Sigmoid colon (tissue), 7 donors: ENCODE measurements around the gene SLC17A7. TPM values are rescaled to one million over a fixed set of nuclear protein-coding genes. Genes with fewer than 3 reads are reported as not detected.

Experiments
- DNase-seq: peaks from one replicate; pipeline ENCODE4 v3.0.0-alpha.2; 2019
- H3K27ac ChIP-seq, 4 donors: fragments of 200-600 bp; sonication (generic); one replicate each; pipeline ENCODE4 v1.5.1; 2016 to 2019; ENCODE audit warnings: mild to moderate bottlenecking in 1 of 4
- H3K27me3 ChIP-seq, 3 donors: fragments of 200-600 bp; sonication (generic); one replicate each; pipeline ENCODE4 v1.5.1; 2019; ENCODE audit warnings: mild to moderate bottlenecking in 1 of 3
- H3K36me3 ChIP-seq, 4 donors: fragments of 200-600 bp; sonication (generic); one replicate each; pipeline ENCODE4 v1.5.1; 2016 to 2019
- H3K4me1 ChIP-seq, 4 donors: fragments of 200-600 bp; sonication (generic); one replicate each; pipeline ENCODE4 v1.5.1; 2017 to 2019
- H3K4me3 ChIP-seq, 4 donors: fragments of 200-600 bp; sonication (generic); one replicate each; pipeline ENCODE4 v1.5.1; 2017 to 2019; ENCODE audit warnings: mild to moderate bottlenecking in 2 of 4, moderate library complexity in 1 of 4
- H3K9me3 ChIP-seq, 4 donors: fragments of 200-600 bp in 3 of 4; sonication (generic) in 3 of 4; one replicate each; pipeline versions ENCODE4 v1.5.1 to v1.6.1; 2013 to 2019
- CTCF ChIP-seq, 4 experiments: fragments of 450-650 bp in 3 of 4; fragments of 200-600 bp in 1 of 4; IDR thresholded peaks; one replicate each; pipeline ENCODE4 v1.5.1; 2016 to 2019; ENCODE audit warnings: antibody characterized with exemption in 4 of 4, mild to moderate bottlenecking in 3 of 4, moderate library complexity in 2 of 4
- EP300 ChIP-seq, 4 donors: sonication (generic); formaldehyde crosslinking; IDR thresholded peaks; one replicate each; pipeline ENCODE4 v1.6.1; 2017; ENCODE audit warnings: antibody characterized with exemption in 4 of 4
- POLR2A ChIP-seq, 2 donors: fragments of 450-650 bp; IDR thresholded peaks; one replicate each; pipeline ENCODE4 v1.6.1; 2016; ENCODE audit warnings: antibody characterized with exemption in 2 of 2, mild to moderate bottlenecking in 2 of 2, moderate library complexity in 2 of 2
- POLR2AphosphoS5 ChIP-seq, 4 donors: sonication (generic); formaldehyde crosslinking; IDR thresholded peaks; one replicate each; pipeline ENCODE4 v1.6.1; 2017; ENCODE audit warnings: antibody characterized with exemption in 4 of 4
- WGBS, 2 donors: extraction: QIAGEN DNeasy Blood & Tissue Kit; methylation state at CpG; one replicate each; pipeline ENCODE4 v1.1.7; 2013; 5-methylcytosine and 5-hydroxymethylcytosine counted together
- intact Hi-C: fragments of 100-400 bp; cut with DNase I; formaldehyde crosslinking; loops from one replicate; pipeline ENCODE4 v1.15.1; 2023
- polyA plus RNA-seq, 3 donors: library from polyadenylated mRNA; stranded (reverse); fragments of 200-250 nt; gene quantifications; one replicate each; pipeline ENCODE4 v1.2.3, GENCODE V29; 2013
- total RNA-seq, 4 donors: library from RNA; depleted of rRNA; stranded (reverse); fragments of >200 nt; gene quantifications; one replicate each; pipeline ENCODE4 v1.1.0, GENCODE V29; 2016
- donor health status: healthy with polysubstance abuse.
- donor health status: Bipolar disorder and iron deficiency.
- donor health status: healthy.

The SLC17A7 gene
- total and polyA plus RNA-seq, 7 donors = 0.23 to 1.8 (median 0.62) TPM; not detected in 1

GRCh38 chr19:49488046-49488862 lies 46.9 kb upstream of the SLC17A7 start:
- DNase-seq = no peak
- 0 to 1% methylated on average over 26 of the region's 26 CpGs for WGBS, 2 donors
- H3K9me3 ChIP-seq = no peaks in the 10 kb centered on the region
- peak overlapping the region; percentile 89 to 94 (median 92) for H3K27ac ChIP-seq
- peak overlapping the region; percentile 70 to 96 (median 92) for H3K4me3 ChIP-seq
- H3K36me3 ChIP-seq = peaks cover 18 to 46% (median 33%) of the 10 kb centered on the region in 4 donors
- intact Hi-C loops = no loop called here
- peaks cover 0 to 37% (median 27%) of the 10 kb centered on the region in 4 donors for H3K4me1 ChIP-seq
- TF ChIP-seq CTCF (IDR thresholded peaks at IDR 0.05) (no peak), POLR2AphosphoS5 (IDR thresholded peaks at IDR 0.05) (no peak), EP300 (IDR thresholded peaks at IDR 0.05) (no peak), POLR2A (IDR thresholded peaks at IDR 0.05) (no peak)
- H3K27me3 ChIP-seq = no peaks in the 10 kb centered on the region

- intact Hi-C loops = loop anchor here (1.0 kb wide), 1 partner anchor 9 kb away; the partner anchor contains the start of gene RPS11
- H3K27ac ChIP-seq = peak within 1 kb of the TSS; percentile 89 to 94 (median 92)
- no peaks in the 10 kb centered on the region for H3K9me3 ChIP-seq
- peak; percentile 100 for TF ChIP-seq POLR2A (IDR thresholded peaks at IDR 0.05)
- TF ChIP-seq CTCF (IDR thresholded peaks at IDR 0.05) = no peak
- no peak for TF ChIP-seq EP300 (IDR thresholded peaks at IDR 0.05)
- TF ChIP-seq POLR2AphosphoS5 (IDR thresholded peaks at IDR 0.05) = peak; percentile 100
- H3K4me3 ChIP-seq = peak within 1 kb of the TSS; percentile 70 to 96 (median 92)
- peaks cover 18 to 42% (median 30%) of the 10 kb centered on the region in 4 donors for H3K36me3 ChIP-seq
- H3K4me1 ChIP-seq = peaks cover 0 to 37% (median 27%) of the 10 kb centered on the region in 4 donors
- H3K27me3 ChIP-seq = no peaks in the 10 kb centered on the region
- peak; percentile 100 for DNase-seq
- WGBS, 2 donors = 0% methylated on average over 57 of the region's 57 CpGs
These were observed 46.1 kb upstream of the SLC17A7 start, which contains the start of gene RPL13A for GRCh38 chr19:49487277-49488045. RPL13A (plus strand) TSS chr19:49487608; CDS start chr19:49487630, 22 bp downstream.

DNA sequence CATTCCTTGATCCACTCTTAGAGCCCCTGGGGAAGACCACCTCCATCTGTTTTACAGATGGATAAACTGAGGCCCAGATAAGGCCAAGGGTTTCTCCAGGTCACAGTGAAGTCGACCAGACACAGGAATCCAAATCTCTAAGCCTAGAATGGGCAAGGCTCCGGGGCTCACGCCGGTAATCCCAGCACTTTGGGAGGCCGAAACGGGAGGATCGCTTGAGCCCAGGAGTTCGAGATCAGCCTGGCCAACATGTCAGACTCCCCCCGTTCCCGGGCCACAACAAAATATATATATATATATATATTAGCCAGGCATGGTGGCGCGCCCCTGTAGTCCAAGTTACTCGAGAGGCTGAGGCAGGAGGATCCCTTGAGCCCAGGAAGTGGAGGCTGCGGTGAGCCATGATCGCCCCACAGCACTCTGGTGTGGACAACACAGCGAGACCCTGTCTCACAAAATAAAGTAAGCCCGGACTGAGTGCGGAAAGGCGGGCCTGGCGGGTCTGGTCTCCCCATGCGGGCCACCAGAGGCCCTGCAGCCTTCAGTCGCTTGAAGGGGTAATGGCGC lies 45.5 kb upstream of the SLC17A7 start:
- peak; percentile 80 for DNase-seq
- intact Hi-C loops = loop anchor here (1.0 kb wide), 1 partner anchor 10 kb away; the partner anchor contains the start of gene RPS11
- Histone ChIP-seq H3K27me3 (no peaks in the 10 kb centered on the region), H3K4me3 (peak overlapping the region in 2 of 4 donors; percentile 31 to 88), H3K9me3 (no peaks in the 10 kb centered on the region), H3K36me3 (peaks cover 18 to 35% (median 23%) of the 10 kb centered on the region in 4 donors), H3K27ac (peak overlapping the region; percentile 72 to 94 (median 92)), H3K4me1 (peaks cover 0 to 37% (median 27%) of the 10 kb centered on the region in 4 donors)
- 64 to 65% methylated on average over 23 of the region's 23 CpGs for WGBS, 2 donors
- TF ChIP-seq EP300 (IDR thresholded peaks at IDR 0.05) (no peak), CTCF (IDR thresholded peaks at IDR 0.05) (peak in 1 of 4 experiments; percentile 17)

DNA sequence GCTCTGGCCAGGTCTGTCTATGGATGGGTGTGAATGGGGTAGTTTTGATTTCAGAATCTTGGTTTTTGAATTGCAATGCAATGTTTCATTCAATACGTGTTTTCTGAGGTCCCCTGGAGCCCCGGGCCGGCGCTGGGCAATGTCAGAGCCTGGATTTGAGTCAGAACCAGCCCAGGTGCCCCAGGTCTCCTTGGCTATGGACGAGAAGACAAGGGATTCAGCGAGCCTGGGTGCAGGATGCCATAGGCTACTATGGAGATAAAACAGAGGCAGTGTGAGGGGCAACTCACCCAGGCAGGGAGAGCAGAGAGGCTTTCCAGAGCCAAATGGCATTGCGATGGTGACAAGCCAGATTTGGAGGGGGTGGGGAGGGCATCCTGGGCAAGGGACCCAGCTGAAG lies 44.9 kb upstream of the SLC17A7 start:
- no peak for TF ChIP-seq POLR2AphosphoS5 (IDR thresholded peaks at IDR 0.05)
- no peak for TF ChIP-seq POLR2A (IDR thresholded peaks at IDR 0.05)
- no peak for TF ChIP-seq CTCF (IDR thresholded peaks at IDR 0.05)
- no peak for TF ChIP-seq EP300 (IDR thresholded peaks at IDR 0.05)
- Histone ChIP-seq H3K27me3 (no peaks in the 10 kb centered on the region), H3K4me3 (no peak overlapping the region), H3K36me3 (peaks cover 16 to 30% (median 18%) of the 10 kb centered on the region in 4 donors), H3K9me3 (no peaks in the 10 kb centered on the region), H3K27ac (peak overlapping the region in 3 of 4 donors; percentile 72 to 94 (median 93)), H3K4me1 (peaks cover 0 to 37% (median 27%) of the 10 kb centered on the region in 4 donors)
- WGBS, 2 donors = 93 to 97% methylated on average over 7 of the region's 7 CpGs
- intact Hi-C loops = no loop called here
- no peak for DNase-seq
